HUES48 (cell line): ENCODE results near the gene CYTH4.

ENCODE experiments used
- H3K27ac ChIP-seq: one replicate; pipeline ENCODE4 v1.7.0; 2013; ENCODE audit warnings: low read depth, low read length, inconsistent platforms
- H3K27me3 ChIP-seq: 2 replicates; pipeline ENCODE4 v1.6.1; 2013; ENCODE audit warnings: mild to moderate bottlenecking, low read length; ENCODE audit not compliant: control insufficient read depth, insufficient read depth
- H3K36me3 ChIP-seq: 2 replicates; pipeline ENCODE4 v1.6.1; 2013; ENCODE audit warnings: low read length; ENCODE audit not compliant: control insufficient read depth, insufficient read depth
- H3K4me1 ChIP-seq: 2 replicates; pipeline ENCODE4 v1.6.1; 2013; ENCODE audit warnings: mild to moderate bottlenecking, low read length; ENCODE audit not compliant: control insufficient read depth, insufficient read depth
- H3K4me3 ChIP-seq: 2 replicates; pipeline ENCODE4 v1.5.1; 2013; ENCODE audit warnings: mild to moderate bottlenecking, low read depth, low read length
- H3K9ac ChIP-seq: 2 replicates; pipeline ENCODE4 v1.6.1; 2013; ENCODE audit warnings: mild to moderate bottlenecking, low read depth, low read length, moderate library complexity
- H3K9me3 ChIP-seq: 2 replicates; pipeline ENCODE4 v1.6.1; 2013; ENCODE audit warnings: low read length; ENCODE audit not compliant: control insufficient read depth, insufficient read depth

CYTH4 gene

GRCh38 chr22:37275134-37275533 lies 7.2 kb upstream of the CYTH4 start:
- Histone ChIP-seq H3K36me3 (no peaks in the 10 kb centered on the region), H3K4me1 (no peaks in the 10 kb centered on the region), H3K9me3 (no peaks in the 10 kb centered on the region), H3K27me3 (no peaks in the 10 kb centered on the region), H3K27ac (no peak overlapping the region), H3K4me3 (no peak overlapping the region), H3K9ac (no peak overlapping the region)

- Histone ChIP-seq H3K36me3 (no peaks in the 10 kb centered on the region), H3K27ac (no peak overlapping the region), H3K4me3 (no peak overlapping the region), H3K4me1 (no peaks in the 10 kb centered on the region), H3K27me3 (no peaks in the 10 kb centered on the region), H3K9ac (no peak overlapping the region), H3K9me3 (no peaks in the 10 kb centered on the region)
Observed at GRCh38 chr22:37275622-37276021, 6.7 kb upstream of the CYTH4 start.

- no peak overlapping the region for H3K27ac ChIP-seq
- no peaks in the 10 kb centered on the region for H3K4me1 ChIP-seq
- no peak overlapping the region for H3K9ac ChIP-seq
- no peak overlapping the region for H3K4me3 ChIP-seq
- H3K27me3 ChIP-seq: no peaks in the 10 kb centered on the region
- H3K36me3 ChIP-seq: no peaks in the 10 kb centered on the region
- no peaks in the 10 kb centered on the region for H3K9me3 ChIP-seq
Observed at GRCh38 chr22:37276776-37277175, 5.5 kb upstream of the CYTH4 start.

GRCh38 chr22:37277384-37277783 lies 4.9 kb upstream of the CYTH4 start:
- Histone ChIP-seq H3K27me3 (no peaks in the 10 kb centered on the region), H3K4me1 (no peaks in the 10 kb centered on the region), H3K36me3 (no peaks in the 10 kb centered on the region), H3K27ac (no peak overlapping the region), H3K9ac (no peak overlapping the region), H3K9me3 (no peaks in the 10 kb centered on the region), H3K4me3 (no peak overlapping the region)

GRCh38 chr22:37278261-37278660 lies 4.0 kb upstream of the CYTH4 start:
- H3K9ac ChIP-seq: no peak overlapping the region
- no peaks in the 10 kb centered on the region for H3K4me1 ChIP-seq

GRCh38 chr22:37279331-37280181 lies 2.8 kb upstream of the CYTH4 start:
- Histone ChIP-seq H3K27me3 (no peaks in the 10 kb centered on the region), H3K4me1 (peaks cover 10% of the 10 kb centered on the region), H3K4me3 (no peak overlapping the region), H3K9me3 (no peaks in the 10 kb centered on the region), H3K9ac (no peak overlapping the region), H3K36me3 (no peaks in the 10 kb centered on the region), H3K27ac (no peak overlapping the region)

More at GRCh38 chr22:37278261-37278660, 4.0 kb upstream of the CYTH4 start:
- no peak overlapping the region for H3K4me3 ChIP-seq
- H3K9me3 ChIP-seq: no peaks in the 10 kb centered on the region
- H3K27ac ChIP-seq: no peak overlapping the region
- no peaks in the 10 kb centered on the region for H3K36me3 ChIP-seq
- H3K27me3 ChIP-seq: no peaks in the 10 kb centered on the region

- Histone ChIP-seq H3K36me3 (no peaks in the 10 kb centered on the region), H3K9ac (no peak overlapping the region), H3K4me1 (peaks cover 10% of the 10 kb centered on the region), H3K4me3 (no peak overlapping the region), H3K9me3 (no peaks in the 10 kb centered on the region), H3K27me3 (no peaks in the 10 kb centered on the region), H3K27ac (no peak overlapping the region)
Observed at GRCh38 chr22:37280718-37281117, 1.6 kb upstream of the CYTH4 start.

- H3K9me3 ChIP-seq: no peaks in the 10 kb centered on the region
- H3K27ac ChIP-seq: no peak overlapping the region
- H3K9ac ChIP-seq: no peak overlapping the region
- no peaks in the 10 kb centered on the region for H3K27me3 ChIP-seq
- H3K4me1 ChIP-seq: peaks cover 10% of the 10 kb centered on the region
- no peak overlapping the region for H3K4me3 ChIP-seq
- no peaks in the 10 kb centered on the region for H3K36me3 ChIP-seq
Observed at GRCh38 chr22:37281195-37281594, 1.1 kb upstream of the CYTH4 start.

- H3K36me3 ChIP-seq: no peaks in the 10 kb centered on the region
- H3K27ac ChIP-seq: no peak overlapping the region
- H3K4me1 ChIP-seq: peaks cover 10% of the 10 kb centered on the region
- no peaks in the 10 kb centered on the region for H3K9me3 ChIP-seq
- no peak overlapping the region for H3K9ac ChIP-seq
- no peak overlapping the region for H3K4me3 ChIP-seq
- no peaks in the 10 kb centered on the region for H3K27me3 ChIP-seq
Observed at GRCh38 chr22:37281646-37282384, 493 bp upstream of the CYTH4 start.

GRCh38 chr22:37283393-37283937 lies 1.2 kb downstream of the CYTH4 start:
- Histone ChIP-seq H3K36me3 (no peaks in the 10 kb centered on the region), H3K4me1 (peaks cover 10% of the 10 kb centered on the region), H3K9me3 (no peaks in the 10 kb centered on the region), H3K27me3 (no peaks in the 10 kb centered on the region), H3K4me3 (no peak overlapping the region), H3K27ac (no peak overlapping the region), H3K9ac (no peak overlapping the region)
